H1 (cell line): ENCODE data around the gene FAM53B. TPM values are rescaled to one million over a fixed set of nuclear protein-coding genes. Genes with fewer than 3 reads are reported as not detected.

Source experiments
- CTCF ChIA-PET: fragments of 300-600 bp; sonication (Branson Sonifier 250); formaldehyde crosslinking; loops from one replicate; lab custom pipeline; 2021; ENCODE audit not compliant: partially characterized antibody; lab: Charles Lee
- POLR2A ChIA-PET: fragments of 300-600 bp; sonication (Branson Sonifier 250); formaldehyde crosslinking; loops from one replicate; lab custom pipeline; 2021; ENCODE audit warnings: inconsistent platforms; ENCODE audit not compliant: partially characterized antibody; lab: Charles Lee
- DNase-seq, 2 experiments: peaks; one replicate each; pipeline versions ENCODE4 v3.0.0 to v3.0.0-alpha.2; 2010 to 2022; ENCODE audit warnings: low spot score in 2 of 2, low read depth in 1 of 2, mixed read lengths in 1 of 2
- FAIRE-seq: peaks from 2 replicates; lab custom pipeline; 2011; peaks lifted over from hg19 to GRCh38; lab: Jason Lieb, UNC
- H2AFZ ChIP-seq: 2 replicates; pipeline ENCODE4 v1.8.1; 2012; ENCODE audit warnings: low read length, inconsistent platforms
- H2AK5ac ChIP-seq: 2 replicates; pipeline ENCODE4 v1.6.1; 2013; ENCODE audit warnings: low read depth, low read length
- H2BK120ac ChIP-seq: replicated peaks from 2 replicates; pipeline ENCODE3; 2013; ENCODE audit warnings: low read depth, low read length, inconsistent platforms
- H2BK12ac ChIP-seq: 2 replicates; pipeline ENCODE4 v1.6.1; 2013; ENCODE audit warnings: low read depth, low read length
- H2BK15ac ChIP-seq: 2 replicates; pipeline ENCODE4 v1.6.1; 2013; ENCODE audit warnings: low read length
- H2BK20ac ChIP-seq: 2 replicates; pipeline ENCODE4 v1.6.1; 2013; ENCODE audit warnings: low read length
- H2BK5ac ChIP-seq: 2 replicates; pipeline ENCODE4 v1.6.1; 2013; ENCODE audit warnings: low read depth, low read length
- H3K14ac ChIP-seq: 2 replicates; pipeline ENCODE4 v1.6.1; 2013; ENCODE audit warnings: inconsistent platforms; ENCODE audit not compliant: insufficient read length
- H3K18ac ChIP-seq: 2 replicates; pipeline ENCODE4 v1.6.1; 2013; ENCODE audit warnings: low read length; ENCODE audit errors: extremely low read depth
- H3K23ac ChIP-seq: 2 replicates; pipeline ENCODE4 v1.6.1; 2013; ENCODE audit warnings: inconsistent platforms; ENCODE audit not compliant: insufficient read length
- H3K23me2 ChIP-seq: 2 replicates; pipeline ENCODE4 v1.6.1; 2013; ENCODE audit warnings: low read depth, low read length
- H3K27ac ChIP-seq: 2 replicates; pipeline ENCODE4 v1.6.1; 2011; ENCODE audit warnings: low read depth, low read length, inconsistent platforms
- H3K27me3 ChIP-seq, 4 experiments: replicated peaks in 1 of 4; 1 replicate in 1 of 4; 2 replicates in 3 of 4; pipeline versions ENCODE4 v1.6.1 to v1.8.1; 2011 to 2013; ENCODE audit warnings: low read length in 3 of 4, mild to moderate bottlenecking in 3 of 4, inconsistent platforms in 2 of 4, mixed read lengths in 2 of 4, moderate library complexity in 1 of 4; ENCODE audit not compliant: control insufficient read depth in 3 of 4, insufficient read depth in 3 of 4; ENCODE audit errors: extremely low read depth in 1 of 4
- H3K36me3 ChIP-seq, 4 experiments: 2 replicates each; pipeline versions ENCODE4 v1.6.1 to v1.8.1; 2011 to 2013; ENCODE audit warnings: mild to moderate bottlenecking in 4 of 4, low read length in 3 of 4, moderate library complexity in 2 of 4, control low read depth in 1 of 4, inconsistent platforms in 1 of 4; ENCODE audit not compliant: insufficient read depth in 4 of 4, control insufficient read depth in 2 of 4
- H3K4ac ChIP-seq: replicated peaks from 2 replicates; pipeline ENCODE3; 2013; ENCODE audit warnings: low read length, low read depth, mixed read lengths, inconsistent platforms; ENCODE audit not compliant: insufficient read length
- H3K4me1 ChIP-seq, 4 experiments: replicated peaks in 1 of 4; 1 replicate in 1 of 4; 2 replicates in 3 of 4; pipeline versions ENCODE4 v1.6.1 to v1.8.1; 2011 to 2013; ENCODE audit warnings: low read length in 3 of 4, inconsistent platforms in 2 of 4, mixed read lengths in 1 of 4; ENCODE audit not compliant: insufficient read depth in 4 of 4, control insufficient read depth in 3 of 4
- H3K4me2 ChIP-seq, 2 experiments: 2 replicates each; pipeline versions ENCODE4 v1.6.1 to v1.8.1; 2011 to 2013; ENCODE audit warnings: low read depth in 2 of 2, low read length in 2 of 2, control low read depth in 1 of 2, inconsistent platforms in 1 of 2, mild to moderate bottlenecking in 1 of 2; ENCODE audit not compliant: insufficient read depth in 1 of 2
- H3K4me3 ChIP-seq, 4 experiments: fragments of 200-600, 300-600 bp in 1 of 4; sonication (generic), shearing (Covaris generic), sonication (Bioruptor Twin) in 1 of 4; 2 replicates each; pipeline versions ENCODE4 v1.5.1 to v1.8.1; 2011 to 2016; ENCODE audit warnings: low read length in 4 of 4, low read depth in 3 of 4, control low read depth in 2 of 4, inconsistent platforms in 2 of 4, mild to moderate bottlenecking in 2 of 4, mixed read lengths in 1 of 4, moderate library complexity in 1 of 4; ENCODE audit not compliant: insufficient read depth in 2 of 4; ENCODE audit errors: extremely low read depth in 1 of 4
- H3K56ac ChIP-seq: replicated peaks from 2 replicates; pipeline ENCODE3; 2013; ENCODE audit warnings: low read depth, mild to moderate bottlenecking, mixed read lengths, low read length, inconsistent platforms; ENCODE audit not compliant: insufficient read length
- H3K79me1 ChIP-seq: 2 replicates; pipeline ENCODE4 v1.6.1; 2013; ENCODE audit warnings: low read depth, low read length, control low read depth
- H3K79me2 ChIP-seq, 2 experiments: 2 replicates each; pipeline versions ENCODE4 v1.6.1 to v1.8.1; 2012 to 2013; ENCODE audit warnings: low read length in 2 of 2, mild to moderate bottlenecking in 2 of 2, inconsistent platforms in 1 of 2; ENCODE audit not compliant: insufficient read depth in 2 of 2, control insufficient read depth in 1 of 2
- H3K9ac ChIP-seq, 4 experiments: replicated peaks in 1 of 4; 1 replicate in 1 of 4; 2 replicates in 3 of 4; pipeline versions ENCODE4 v1.6.1 to v1.8.1; 2011 to 2013; ENCODE audit warnings: low read depth in 3 of 4, low read length in 3 of 4, control low read depth in 2 of 4, mild to moderate bottlenecking in 2 of 4, moderate library complexity in 2 of 4, inconsistent platforms in 1 of 4; ENCODE audit errors: extremely low read depth in 1 of 4
- H3K9me3 ChIP-seq, 2 experiments: 2 replicates each; pipeline versions ENCODE4 v1.6.1 to v1.8.1; 2012 to 2013; ENCODE audit warnings: mild to moderate bottlenecking in 2 of 2, moderate library complexity in 2 of 2, control low read depth in 1 of 2, inconsistent platforms in 1 of 2, low read depth in 1 of 2, low read length in 1 of 2, mixed read lengths in 1 of 2; ENCODE audit not compliant: insufficient read depth in 2 of 2
- H4K20me1 ChIP-seq, 2 experiments: replicated peaks in 1 of 2; 2 replicates each; pipeline versions ENCODE3 to v1.8.1; 2011 to 2013; ENCODE audit warnings: inconsistent platforms in 2 of 2, low read length in 2 of 2, mild to moderate bottlenecking in 1 of 2; ENCODE audit not compliant: insufficient read depth in 2 of 2, control insufficient read depth in 1 of 2
- H4K5ac ChIP-seq: 2 replicates; pipeline ENCODE4 v1.6.1; 2013; ENCODE audit warnings: low read length, low read depth, mixed read lengths, inconsistent platforms; ENCODE audit not compliant: insufficient read length
- H4K8ac ChIP-seq: 2 replicates; pipeline ENCODE4 v1.8.0; 2013; ENCODE audit warnings: mild to moderate bottlenecking, moderate library complexity, low read length, inconsistent platforms; ENCODE audit not compliant: insufficient read depth; ENCODE audit errors: extremely low read depth
- H4K91ac ChIP-seq: replicated peaks from 2 replicates; pipeline ENCODE3; 2013; ENCODE audit warnings: low read length, mixed read lengths, inconsistent platforms; ENCODE audit not compliant: insufficient read length
- MAFK ChIP-seq: IDR thresholded peaks from 2 replicates; pipeline ENCODE4 v1.6.1; 2012; ENCODE audit warnings: low read depth, mild to moderate bottlenecking, improper control_type of control experiment, low read length
- WGBS, 2 experiments: shearing (Covaris generic) in 1 of 2; methylation state at CpG; one replicate each; pipeline versions ENCODE4 v1.1.6 to v1.1.7; 2013 to 2015; ENCODE audit warnings: low lambda C conversion rate in 2 of 2, mixed read lengths in 2 of 2, inconsistent platforms in 1 of 2, low coverage in 1 of 2, missing lambda C conversion rate in 1 of 2; ENCODE audit not compliant: insufficient replicate concordance in 2 of 2, insufficient coverage in 1 of 2, insufficient read length in 1 of 2; ENCODE audit errors: extremely low coverage in 1 of 2, missing lambda C conversion rate in 1 of 2; 5-methylcytosine and 5-hydroxymethylcytosine counted together
- polyA plus RNA-seq, 7 experiments: library from polyadenylated mRNA; depleted of rRNA in 3 of 7; stranded (reverse) in 5 of 7; unstranded in 2 of 7; fragments of >200 nt in 5 of 7; fragments of 200-250 nt in 2 of 7; gene quantifications; 1 replicate in 5 of 7; 2 replicates in 1 of 7; 4 replicates in 1 of 7; pipeline versions ENCODE4 v1.2.1 to v1.2.3, GENCODE V29; 2011 to 2013; ENCODE audit warnings: missing spikeins in 2 of 7, mixed read lengths in 2 of 7
- total RNA-seq: library from RNA; stranded (reverse); fragmentation: NEBNext Ultra II Directional; extraction: Animal tissue kit (Norgen Biotek cat#: 25700); gene quantifications from 2 replicates; pipeline ENCODE4 v1.2.1, GENCODE V29; 2021

The FAM53B gene
- total and polyA plus RNA-seq, 2 of the 8 experiments (the other 6 are each of a cell fraction or from before 2014, with no cell fraction given): 5.3 to 14.4 TPM

GRCh38 chr10:124743191-124744101 lies 732 bp downstream of the FAM53B start:
- peak in 1 of 2 experiments; percentile 71 for DNase-seq
- Histone ChIP-seq H3K56ac (no peak overlapping the region), H3K4me3 (peak overlapping the region; percentile 55 to 78 (median 70)), H2AFZ (no peak overlapping the region), H2BK20ac (no peak overlapping the region), H3K4me1 (peaks cover 19 to 30% (median 22%) of the 10 kb centered on the region in 4 experiments), H3K79me1 (peaks cover 3% of the 10 kb centered on the region; the same call in 1 of the 2 replicates), H3K4me2 (peak overlapping the region; percentile 90 to 91), H4K5ac (no peak overlapping the region), H3K23ac (no peak overlapping the region), H3K18ac (no peak overlapping the region), H3K27me3 (peaks cover 1 to 21% (median 14%) of the 10 kb centered on the region in 4 experiments; a peak in 6 of 7 replicates), H2BK120ac (no peak overlapping the region), H3K9me3 (no peaks in the 10 kb centered on the region), H3K9ac (peak overlapping the region; percentile 32 to 67 (median 39); a peak in 4 of 7 replicates), H2BK5ac (no peak overlapping the region), H3K4ac (no peak overlapping the region), H3K23me2 (peaks cover 14% of the 10 kb centered on the region), H2AK5ac (no peak overlapping the region), H4K20me1 (peaks cover 7 to 11% of the 10 kb centered on the region in 2 experiments), H3K79me2 (no peaks in the 10 kb centered on the region; a peak in 1 of 4 replicates), H2BK15ac (no peak overlapping the region), H3K14ac (no peak overlapping the region), H2BK12ac (no peak overlapping the region), H3K27ac (no peak overlapping the region), H4K91ac (no peak overlapping the region), H4K8ac (peak overlapping the region; percentile 82; the same call in 1 of the 2 replicates), H3K36me3 (no peaks in the 10 kb centered on the region; a peak in 1 of 8 replicates)
- no peak for FAIRE-seq
- CTCF ChIA-PET: interaction anchor here (0.5 to 5.3 kb wide), 11 partner anchors 12 to 625 kb away, joined by 3 to 86 read pairs (median 5); no protein-coding TSS in a partner anchor
- 0% methylated on average over 19 of the region's 101 CpGs; no CpG with 5 or more reads in 1 of the 2 experiments for WGBS, 2 experiments
- POLR2A ChIA-PET: interaction anchor here (0.9 to 2.8 kb wide), 2 partner anchors 13 to 111 kb away, joined by 3 to 11 read pairs; no protein-coding TSS in a partner anchor
- TF ChIP-seq MAFK: no peak
